GM18511 (cell line): Measurements from ENCODE around the gene FOXD4L1.
"Not testable (repeated sequence)": the region's sequence is repeated elsewhere in the genome, so short reads cannot be mapped to it uniquely, and the experiment has no call there.

ENCODE experiments used
- ATAC-seq: cut with Tn5 transposase; IDR thresholded peaks from one replicate; pipeline ENCODE4 v1.9.1; 2021; ENCODE audit warnings: mild to moderate bottlenecking, moderate library complexity; ENCODE audit not compliant: unreplicated experiment

FOXD4L1 gene

GRCh38 chr2:113521492-113521891, 23.0 kb downstream of the FOXD4L1 start:
- ATAC-seq: not testable (repeated sequence)

GRCh38 chr2:113524986-113525385, 26.5 kb downstream of the FOXD4L1 start:
- ATAC-seq: not testable (repeated sequence)

- ATAC-seq: peak; percentile 92
Measured at GRCh38 chr2:113527350-113528045, 29.0 kb downstream of the FOXD4L1 start.

GRCh38 chr2:113528126-113528525, 29.7 kb downstream of the FOXD4L1 start:
- not testable (repeated sequence) for ATAC-seq

GRCh38 chr2:113528904-113529303, 30.4 kb downstream of the FOXD4L1 start:
- ATAC-seq: not testable (repeated sequence)

DNA sequence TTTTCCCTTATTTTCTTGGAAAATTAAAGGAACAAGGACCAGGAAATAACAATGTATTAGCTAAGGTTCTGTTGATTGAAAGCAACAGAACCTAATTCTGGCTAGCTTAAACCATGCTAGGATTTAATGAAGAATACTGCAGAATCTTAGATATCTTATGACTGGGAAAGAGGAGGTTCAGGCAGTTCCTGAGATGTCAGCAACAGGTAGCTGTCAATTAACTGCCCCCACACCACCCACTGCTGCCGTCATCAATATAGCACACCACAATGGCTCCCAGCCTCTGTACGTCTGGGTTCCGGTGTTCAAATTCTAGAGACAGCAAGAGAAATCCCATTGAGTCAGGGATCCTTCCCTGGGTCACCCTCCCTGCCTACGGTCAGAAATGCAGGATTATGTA, 34.5 kb downstream of the FOXD4L1 start:
- ATAC-seq: not testable (repeated sequence)

GRCh38 chr2:113536573-113536972, 38.1 kb downstream of the FOXD4L1 start:
- not testable (repeated sequence) for ATAC-seq

GRCh38 chr2:113540834-113541203, 42.4 kb downstream of the FOXD4L1 start:
- not testable (repeated sequence) for ATAC-seq

DNA sequence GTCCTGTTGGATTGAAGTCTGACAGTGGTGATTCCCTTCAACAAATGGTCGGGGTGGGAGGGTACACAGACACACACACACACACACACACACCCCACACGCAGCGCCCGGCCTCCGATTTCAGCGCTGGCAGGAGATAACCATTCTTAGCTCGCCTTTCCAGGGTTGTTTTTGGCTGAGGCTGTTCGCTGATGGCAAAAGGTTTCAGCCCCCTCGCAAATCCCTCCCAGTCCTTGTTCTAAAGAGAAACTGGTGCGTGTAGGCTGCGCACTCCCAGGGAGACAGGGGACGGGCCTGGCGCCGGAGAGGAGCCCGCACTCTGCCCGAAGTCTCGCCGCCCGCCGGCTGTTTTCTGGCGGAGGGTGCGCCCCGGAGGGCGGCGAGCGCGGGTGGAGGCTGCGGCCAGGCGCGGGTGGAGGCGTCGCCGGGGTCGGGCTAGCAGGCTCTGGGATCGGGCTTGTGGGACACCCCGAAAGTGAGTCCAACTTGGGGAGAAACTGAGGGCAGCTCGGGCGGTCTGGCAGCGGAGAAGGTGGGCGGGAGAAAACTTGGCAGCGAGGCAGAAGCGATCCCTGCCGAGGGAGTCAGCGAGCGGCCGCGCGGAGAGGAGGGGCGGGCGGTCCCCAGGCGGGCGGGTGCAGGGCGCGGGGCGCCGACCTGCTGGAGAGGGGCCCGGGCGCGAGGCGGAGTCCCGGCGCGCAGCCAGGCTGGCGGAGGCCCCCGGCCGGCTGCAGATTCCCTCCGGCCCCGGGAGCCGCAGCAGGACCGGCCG, 42.9 kb downstream of the FOXD4L1 start:
- peak; percentile 54 for ATAC-seq

DNA sequence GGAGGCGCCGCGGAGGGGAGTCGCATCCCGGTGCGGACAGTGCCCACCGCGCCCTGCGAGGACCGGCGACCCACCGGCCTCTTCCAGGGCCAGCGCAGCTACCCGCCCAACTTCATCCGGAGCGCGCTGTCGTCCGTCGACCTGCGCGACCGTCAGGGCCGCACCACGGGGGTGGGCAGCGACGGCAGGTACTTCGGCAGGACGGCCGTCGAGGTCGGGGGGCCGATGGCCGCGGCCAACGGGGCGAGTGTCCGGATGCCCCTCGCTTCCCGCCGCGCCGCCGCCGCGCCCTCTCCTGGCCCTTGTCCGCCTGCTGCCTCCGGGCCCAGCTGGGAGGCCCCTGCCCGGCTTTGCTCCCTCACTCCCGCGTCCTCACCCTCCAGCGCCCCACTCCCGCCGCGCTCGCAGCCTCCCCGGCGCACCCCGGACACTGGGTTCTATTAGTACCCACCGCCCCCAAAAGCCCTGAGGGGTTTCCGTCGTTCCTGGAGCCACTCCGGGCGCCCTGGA, 43.6 kb downstream of the FOXD4L1 start:
- ATAC-seq: peak; percentile 13

DNA sequence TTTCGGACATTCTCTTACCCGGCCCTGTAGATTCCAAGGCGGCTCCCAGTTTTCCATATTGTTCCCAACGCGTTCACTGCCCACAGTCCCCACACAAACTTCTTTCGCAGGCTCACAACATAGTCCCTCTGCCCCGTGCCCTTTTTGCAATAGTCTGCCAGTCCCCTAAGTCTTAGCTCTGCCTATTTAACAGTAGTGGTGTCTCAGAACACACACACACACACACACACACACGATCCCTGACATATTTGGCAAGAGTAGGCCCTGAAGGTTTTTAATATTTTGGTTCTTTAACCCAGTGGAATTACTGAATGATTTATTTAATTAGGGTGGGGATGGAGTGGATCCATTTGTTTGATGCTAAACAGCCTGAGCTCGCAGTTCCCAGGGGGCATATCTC, 44.1 kb downstream of the FOXD4L1 start:
- ATAC-seq: not testable (repeated sequence)
